Stimulated activated CD4-positive, alpha-beta T cell treated with anti-CD3 and anti-CD28 coated beads, Interleukin-12 subunit alpha, Interleukin-12 subunit beta, amount 100 ng/mL, for 4 hours (primary cell): Measurements from ENCODE around the gene SPESP1.
"Not testable (repeated sequence)": the region's sequence is repeated elsewhere in the genome, so short reads cannot be mapped to it uniquely, and the experiment has no call there.

Experiments
- DNase-seq: peaks from one replicate; pipeline ENCODE4 v3.0.0-alpha.2; 2020

Gene SPESP1

GRCh38 chr15:68966996-68967395 is 36.7 kb downstream of the SPESP1 start:
- DNase-seq = no peak

GRCh38 chr15:68967948-68968347 is 37.6 kb downstream of the SPESP1 start:
- no peak for DNase-seq

DNA sequence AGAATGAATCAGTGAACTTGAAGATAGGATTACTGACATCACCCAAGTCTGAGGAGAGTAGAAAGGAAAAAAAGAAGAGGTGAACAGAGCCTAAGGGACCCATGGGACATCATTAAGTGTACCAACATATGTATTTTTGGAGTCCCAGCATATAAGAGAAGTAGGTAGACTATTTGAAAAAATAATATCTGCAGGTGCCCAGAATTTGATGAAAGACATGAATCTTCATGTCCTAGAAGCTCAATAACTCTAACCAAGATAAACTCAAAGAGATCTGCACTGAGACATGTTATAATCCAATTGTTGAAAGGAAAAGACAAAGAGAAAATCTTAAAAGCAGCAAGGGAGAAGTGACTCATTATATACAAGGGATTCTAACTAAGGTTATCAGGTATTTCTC is 39.0 kb downstream of the SPESP1 start:
- no peak for DNase-seq

- DNase-seq = no peak
These were observed 42.1 kb downstream of the SPESP1 start for GRCh38 chr15:68972201-68973065.

DNA sequence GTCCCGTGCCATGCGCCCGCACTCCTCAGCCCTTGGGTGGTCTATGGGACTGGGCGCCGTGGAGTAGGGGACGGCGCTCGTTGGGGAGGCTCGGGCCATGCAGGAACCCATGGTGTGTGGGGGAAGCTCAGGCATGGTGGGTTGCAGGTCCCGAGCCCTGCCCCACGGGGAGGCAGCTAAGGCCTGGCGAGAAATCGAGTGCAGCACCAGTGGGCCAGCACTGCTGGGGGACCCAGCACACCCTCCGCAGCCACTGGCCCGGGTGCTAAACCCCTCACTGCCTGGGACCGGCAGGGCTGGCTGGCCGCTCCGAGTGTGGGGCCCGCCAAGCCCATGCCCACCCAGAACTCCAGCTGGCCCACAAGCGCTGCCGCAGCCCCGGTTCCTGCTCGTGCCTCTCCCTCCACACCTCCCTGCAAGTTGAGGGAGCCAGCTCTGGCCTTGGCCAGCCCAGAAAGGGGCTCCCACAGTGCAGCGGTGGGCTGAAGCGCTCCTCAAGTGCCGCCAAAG is 45.4 kb downstream of the SPESP1 start:
- not testable (repeated sequence) for DNase-seq

- DNase-seq = not testable (repeated sequence)
These were observed 47.1 kb downstream of the SPESP1 start for GRCh38 chr15:68977426-68977825.

DNA sequence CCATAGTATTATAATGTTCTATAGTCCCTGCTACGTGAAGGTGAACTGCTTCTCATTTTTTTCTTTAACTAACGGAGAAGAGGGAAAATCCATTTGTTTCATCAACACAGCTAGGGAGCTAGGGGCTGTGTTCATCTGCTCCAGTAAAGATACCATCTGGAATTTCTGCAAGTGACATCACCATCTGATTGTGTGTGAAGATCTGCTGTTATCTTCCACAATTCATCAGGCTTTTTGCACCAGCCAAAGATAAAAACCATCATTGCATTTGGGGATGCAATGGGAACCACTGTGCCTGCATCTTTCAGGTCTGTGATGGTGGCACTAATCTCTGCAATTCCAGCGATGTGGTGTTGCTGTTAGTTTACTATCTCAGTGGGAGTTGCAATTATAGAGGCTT is 48.7 kb downstream of the SPESP1 start:
- DNase-seq = no peak

GRCh38 chr15:68979816-68980215 is 49.5 kb downstream of the SPESP1 start:
- DNase-seq = no peak

DNA sequence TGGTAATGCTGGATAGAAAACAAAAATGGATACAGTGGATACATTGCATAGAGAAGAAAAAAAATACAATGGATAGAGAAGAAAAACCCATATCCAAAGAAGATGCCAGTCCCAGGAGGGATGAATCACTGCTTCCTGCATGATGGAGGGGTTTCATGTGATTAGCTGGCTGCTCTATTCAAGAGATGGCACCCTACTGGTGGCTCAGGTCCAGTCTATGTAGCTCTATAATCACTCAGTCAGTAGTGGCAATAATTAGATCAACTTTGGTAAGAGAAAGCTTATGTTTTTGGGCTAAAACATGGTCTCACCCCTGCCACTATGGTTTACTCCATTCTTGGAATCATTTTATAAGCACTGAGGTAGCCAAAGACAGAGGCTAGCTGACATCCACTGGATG is 50.5 kb downstream of the SPESP1 start:
- DNase-seq = no peak

DNA sequence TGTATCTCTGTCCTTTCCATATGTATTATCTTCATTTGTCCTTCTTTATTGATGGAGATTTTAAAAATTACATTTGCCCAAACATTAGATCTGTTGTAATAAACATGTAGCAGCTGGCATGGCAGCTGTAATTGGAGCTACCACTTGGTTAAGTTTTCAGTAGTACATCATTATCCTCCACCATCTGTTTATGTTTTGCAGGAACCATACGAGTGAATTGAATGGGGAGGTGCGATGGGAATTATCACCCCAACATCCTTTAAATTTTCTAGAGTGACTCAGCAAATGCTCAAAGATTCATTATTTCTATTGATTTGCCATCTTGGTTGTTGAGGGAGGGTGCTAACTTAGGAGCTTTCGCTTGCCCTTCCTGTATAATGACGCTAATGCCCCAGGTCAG is 51.6 kb downstream of the SPESP1 start:
- DNase-seq = no peak

DNA sequence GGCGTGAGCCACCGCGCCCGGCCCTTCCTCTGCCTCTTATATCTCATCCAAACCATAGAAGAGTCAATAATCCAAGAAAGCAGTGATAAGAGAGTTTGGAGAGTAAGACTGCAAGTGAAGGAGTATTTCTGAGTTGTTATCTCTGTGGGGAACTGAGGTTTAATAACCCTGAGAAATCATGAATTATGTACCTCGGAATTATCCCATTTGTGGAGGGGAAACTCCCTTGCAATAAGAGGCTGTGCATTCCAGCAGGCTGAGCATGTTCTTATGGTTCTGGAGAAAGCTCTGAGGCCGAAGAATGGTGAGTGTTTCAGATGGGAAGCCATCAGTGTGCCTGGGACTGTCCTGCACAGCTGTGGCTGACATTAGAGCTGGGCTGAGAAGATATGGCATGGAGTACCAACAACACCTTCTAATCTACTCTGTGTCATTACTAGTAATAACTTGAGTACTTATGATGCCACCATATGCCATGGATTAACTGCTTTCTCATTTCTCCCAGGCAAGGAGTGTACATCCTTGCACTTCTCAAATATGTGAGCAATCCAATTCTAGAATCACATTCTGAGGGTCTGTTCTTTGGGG is 52.7 kb downstream of the SPESP1 start:
- no peak for DNase-seq

GRCh38 chr15:68983961-68984481 is 53.7 kb downstream of the SPESP1 start:
- no peak for DNase-seq

GRCh38 chr15:68984586-68984985 is 54.3 kb downstream of the SPESP1 start:
- DNase-seq = no peak

DNA sequence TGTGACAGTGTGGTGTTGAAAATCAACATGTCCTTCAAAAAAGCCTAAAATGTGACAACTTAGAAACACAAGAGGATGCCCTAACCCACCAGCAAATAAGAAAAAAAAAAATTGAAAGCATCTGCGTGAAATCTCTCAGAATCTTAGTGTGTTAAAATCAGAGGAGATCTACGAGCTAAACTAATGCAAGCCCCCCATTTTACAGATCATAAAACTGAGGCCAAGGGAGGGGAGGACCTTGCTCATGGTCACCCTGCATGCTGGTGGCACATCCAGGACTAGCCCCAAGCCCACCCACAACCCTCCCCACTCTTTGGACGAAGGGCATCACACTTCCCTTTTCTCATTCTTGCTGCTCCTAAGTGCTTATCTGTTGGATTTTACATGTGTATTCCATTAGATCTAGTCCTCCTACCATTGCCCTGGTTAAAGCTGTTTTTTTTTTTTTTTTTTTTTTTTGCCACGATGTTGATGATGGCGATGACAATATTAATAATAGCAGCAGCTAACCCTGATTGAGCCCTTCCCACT is 55.1 kb downstream of the SPESP1 start:
- no peak for DNase-seq

DNA sequence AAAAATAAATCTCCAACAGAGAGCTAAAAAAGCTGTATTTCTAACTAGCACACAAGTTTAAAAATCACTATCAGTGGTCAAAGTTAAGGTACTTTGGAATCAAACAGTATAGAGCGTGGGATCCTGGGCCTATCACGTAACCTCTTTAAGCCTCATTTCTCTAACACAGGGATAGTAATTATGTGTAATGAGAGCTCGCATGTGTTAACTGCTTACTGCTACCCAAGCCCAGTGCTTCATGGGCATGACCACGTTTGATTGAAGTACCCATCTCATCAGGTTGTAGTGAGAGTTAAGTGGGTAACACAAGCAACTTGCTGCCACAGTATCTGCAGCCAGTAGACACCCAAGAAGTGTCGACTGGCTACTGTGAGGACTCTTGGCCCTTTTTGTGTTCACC is 56.0 kb downstream of the SPESP1 start:
- no peak for DNase-seq

DNA sequence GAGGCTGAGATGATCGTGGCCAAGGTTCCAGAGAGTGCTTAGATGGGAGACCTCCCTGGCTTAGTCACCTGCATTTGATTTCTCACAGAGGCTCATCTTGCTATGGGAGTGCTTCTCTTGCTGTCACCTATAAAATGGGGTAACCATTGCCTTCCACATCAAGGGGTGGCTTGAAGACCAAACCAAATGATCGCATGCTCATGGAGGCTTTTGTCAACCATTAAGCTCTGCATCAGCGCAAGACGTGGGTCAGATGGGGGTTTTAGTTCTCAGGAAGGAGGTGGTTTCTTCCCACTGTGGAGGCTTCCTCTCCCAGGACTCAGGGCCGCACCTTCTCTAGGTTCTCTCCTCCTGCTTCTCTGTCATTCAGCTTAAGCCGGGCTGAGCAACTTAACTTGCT is 56.8 kb downstream of the SPESP1 start:
- DNase-seq = no peak

- DNase-seq = no peak
These were observed 57.4 kb downstream of the SPESP1 start for GRCh38 chr15:68987676-68988075.

- no peak for DNase-seq
These were observed 59.4 kb downstream of the SPESP1 start for GRCh38 chr15:68989541-68990230.

DNA sequence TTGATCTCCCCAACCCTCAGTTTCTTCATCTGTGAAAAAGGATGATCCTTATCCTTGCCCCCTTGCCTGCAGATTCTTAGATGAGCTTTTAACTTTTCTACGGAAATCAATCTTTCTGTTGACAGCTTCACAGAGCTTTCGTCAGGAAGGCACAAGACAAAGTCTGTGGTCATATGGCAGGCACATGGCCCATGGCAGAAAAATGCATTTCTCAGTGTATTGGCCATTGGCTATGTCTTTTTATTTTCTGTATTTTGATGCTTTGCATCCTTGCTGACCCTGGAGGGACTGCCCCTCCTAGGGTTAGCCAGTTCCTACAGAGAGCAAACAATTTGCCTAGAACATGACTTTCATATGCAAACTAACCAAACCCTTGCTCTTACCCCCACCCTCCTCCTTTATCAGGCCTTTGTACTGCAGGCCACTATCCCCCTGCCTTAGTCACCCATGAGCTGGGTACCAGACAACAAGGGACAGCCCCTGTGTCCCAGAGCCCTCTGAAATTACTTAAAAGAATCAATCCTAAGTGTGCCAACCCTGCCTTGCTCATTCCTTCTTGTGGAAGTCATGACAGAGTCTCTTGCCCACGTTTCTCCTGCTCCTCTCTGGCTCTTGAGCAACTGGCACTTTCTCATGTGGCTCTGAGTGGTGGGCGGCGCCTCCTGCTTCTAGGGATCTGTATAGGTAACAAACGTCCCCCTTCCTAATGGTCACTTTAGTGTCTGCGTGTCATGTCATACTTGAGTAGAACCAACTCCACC is 60.1 kb downstream of the SPESP1 start:
- DNase-seq = no peak

DNA sequence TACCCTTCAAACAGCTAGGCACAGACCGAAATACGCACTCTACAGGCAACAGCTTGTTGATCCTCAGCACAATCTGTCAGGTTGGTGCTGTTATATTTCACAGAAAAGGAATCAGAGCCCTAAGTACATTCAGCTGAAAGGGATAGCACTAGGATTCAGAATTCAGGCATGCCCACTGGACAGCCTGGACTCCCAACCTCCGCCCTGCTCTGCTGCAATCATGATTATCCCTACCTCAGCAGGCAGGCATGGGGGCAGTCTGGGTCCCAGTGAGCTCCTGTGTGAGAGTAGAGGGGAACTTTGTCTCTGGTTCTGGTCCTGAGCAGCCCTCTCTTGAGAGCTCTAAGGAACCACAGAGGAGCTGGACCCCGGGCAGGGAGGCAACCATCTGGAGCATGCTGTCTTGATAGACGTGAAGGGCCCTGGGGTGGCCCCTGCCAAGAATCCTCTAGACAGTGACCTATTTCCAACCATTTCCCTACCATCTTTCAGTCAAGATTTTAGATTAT is 60.7 kb downstream of the SPESP1 start:
- DNase-seq = no peak

DNA sequence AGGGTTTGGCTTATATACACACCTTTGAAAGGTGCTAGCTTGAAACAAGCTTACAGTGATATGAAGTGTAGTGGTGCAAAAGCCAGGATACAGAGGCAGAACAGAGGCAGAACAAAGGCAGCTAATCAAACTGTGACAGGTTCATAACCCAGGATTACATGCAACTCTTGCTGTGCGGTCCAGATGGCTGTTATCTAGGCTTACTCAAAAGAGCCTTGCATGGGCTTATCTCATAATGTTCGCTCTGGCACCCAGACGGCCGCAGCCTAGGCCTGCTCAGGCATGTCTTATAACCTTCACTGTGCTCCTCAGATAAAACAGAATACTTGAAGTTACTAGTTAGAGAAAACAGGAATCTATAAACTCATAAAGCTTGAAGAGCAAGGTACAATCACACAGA is 61.4 kb downstream of the SPESP1 start:
- no peak for DNase-seq

GRCh38 chr15:68992696-68993095 is 62.4 kb downstream of the SPESP1 start:
- DNase-seq = no peak
